Measurements from ENCODE around the gene NEK6. TPM values are rescaled to one million over a fixed set of nuclear protein-coding genes. Genes with fewer than 3 reads are reported as not detected.

NEK6 gene
- total and polyA plus RNA-seq, 2 of the 8 experiments (the other 6 are each of a cell fraction or from before 2014, with no cell fraction given): 17.7 to 19.7 TPM

DNA sequence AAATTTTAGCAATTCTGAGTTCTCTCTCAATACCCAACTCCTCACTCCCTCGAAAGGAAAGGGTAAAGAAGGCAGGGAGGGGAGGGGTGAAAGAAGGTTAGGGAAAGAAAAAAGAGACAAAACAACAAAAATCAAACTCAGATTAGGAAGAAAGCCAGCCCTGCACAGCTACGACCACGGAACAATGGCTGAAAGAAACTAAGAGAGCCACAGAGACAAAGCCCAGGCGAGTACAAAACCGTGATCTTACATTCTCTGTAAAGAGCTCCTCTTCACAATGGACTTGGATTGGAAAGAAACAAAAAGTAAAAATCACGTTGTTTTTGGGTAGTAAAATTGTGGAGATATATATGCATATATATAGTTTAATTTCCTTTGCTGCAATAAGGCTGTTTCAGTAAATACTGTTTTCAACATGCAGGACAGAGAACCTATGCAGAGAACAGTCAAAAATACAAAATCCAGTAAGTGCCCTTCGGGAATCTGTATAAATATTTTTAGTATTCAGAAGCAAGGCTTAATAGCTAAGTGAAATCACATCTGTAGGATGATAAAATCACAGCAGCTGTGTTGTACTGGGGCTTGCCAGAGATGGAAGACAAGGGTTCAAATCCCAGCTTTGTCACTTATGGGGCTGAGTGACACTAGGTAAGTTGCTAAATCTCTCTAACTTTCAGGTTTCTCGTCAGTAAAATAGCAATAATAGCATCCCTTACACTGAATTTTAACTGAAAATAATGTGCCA is 140.6 kb downstream of the NEK6 start:
- Histone ChIP-seq H3K4me3 (ENCODE audit: extremely low read depth in 1 of 4, insufficient read depth in 2 of 4, low read depth in 3 of 4, low read length in 4 of 4) (no peak overlapping the region), H4K20me1 (replicated peaks in 1 of 2; ENCODE audit: control insufficient read depth in 1 of 2, insufficient read depth in 2 of 2, low read length in 2 of 2) (peaks cover 15 to 18% of the 10 kb centered on the region in 2 experiments), H2BK20ac (ENCODE audit: low read length) (no peak overlapping the region), H3K4me1 (replicated peaks in 1 of 4; ENCODE audit: control insufficient read depth in 3 of 4, insufficient read depth in 4 of 4, low read length in 3 of 4) (peaks cover 3 to 14% (median 12%) of the 10 kb centered on the region in 4 experiments), H3K23ac (ENCODE audit: insufficient read length) (no peak overlapping the region), H3K18ac (ENCODE audit: extremely low read depth, low read length) (no peak overlapping the region), H4K91ac (replicated peaks; ENCODE audit: insufficient read length, low read length) (no peak overlapping the region), H3K14ac (ENCODE audit: insufficient read length) (no peak overlapping the region), H3K56ac (replicated peaks; ENCODE audit: insufficient read length, low read depth, low read length) (no peak overlapping the region), H2BK120ac (replicated peaks; ENCODE audit: low read depth, low read length) (no peak overlapping the region), H4K5ac (ENCODE audit: insufficient read length, low read depth, low read length) (no peak overlapping the region), H2AK5ac (ENCODE audit: low read depth, low read length) (no peak overlapping the region), H3K4me2 (ENCODE audit: insufficient read depth in 1 of 2, low read depth in 2 of 2, low read length in 2 of 2) (no peak overlapping the region), H2BK15ac (ENCODE audit: low read length) (no peak overlapping the region), H3K27me3 (replicated peaks in 1 of 4; ENCODE audit: control insufficient read depth in 3 of 4, extremely low read depth in 1 of 4, insufficient read depth in 3 of 4, low read length in 3 of 4) (no peaks in the 10 kb centered on the region), H3K36me3 (ENCODE audit: control insufficient read depth in 2 of 4, insufficient read depth in 4 of 4, low read length in 3 of 4) (peaks cover 3 to 20% (median 8%) of the 10 kb centered on the region in 4 experiments; a peak in 6 of 8 replicates), H3K79me1 (ENCODE audit: low read depth, low read length) (peaks cover 12% of the 10 kb centered on the region), H3K9me3 (ENCODE audit: insufficient read depth in 2 of 2, low read depth in 1 of 2, low read length in 1 of 2) (no peaks in the 10 kb centered on the region), H4K8ac (ENCODE audit: extremely low read depth, insufficient read depth, low read length) (no peak overlapping the region), H2AFZ (ENCODE audit: low read length) (no peak overlapping the region), H3K27ac (ENCODE audit: low read depth, low read length) (no peak overlapping the region), H3K9ac (replicated peaks in 1 of 4; ENCODE audit: extremely low read depth in 1 of 4, low read depth in 3 of 4, low read length in 3 of 4) (no peak overlapping the region), H2BK12ac (ENCODE audit: low read depth, low read length) (no peak overlapping the region), H2BK5ac (ENCODE audit: low read depth, low read length) (no peak overlapping the region), H3K23me2 (ENCODE audit: low read depth, low read length) (no peaks in the 10 kb centered on the region), H3K4ac (replicated peaks; ENCODE audit: insufficient read length, low read depth, low read length) (no peak overlapping the region), H3K79me2 (ENCODE audit: control insufficient read depth in 1 of 2, insufficient read depth in 2 of 2, low read length in 2 of 2) (peaks cover 0 to 80% of the 10 kb centered on the region in 2 experiments; a peak in 3 of 4 replicates)
- WGBS, 2 experiments (ENCODE audit: extremely low coverage in 1 of 2, insufficient coverage in 1 of 2, insufficient read length in 1 of 2, insufficient replicate concordance in 2 of 2, low coverage in 1 of 2, low lambda C conversion rate in 2 of 2, missing lambda C conversion rate in 1 of 2): 88% methylated on average over 8 of the region's 8 CpGs; no CpG with 5 or more reads in 1 of the 2 experiments
- POLR2A ChIA-PET (ENCODE audit: partially characterized antibody): interaction anchor here (0.9 kb wide), 1 partner anchor 272 kb away, joined by 3 read pairs; no protein-coding TSS in a partner anchor
- FAIRE-seq (no peak), DNase-seq (ENCODE audit: low read depth in 1 of 2, low spot score in 2 of 2) (no peak)
- CTCF ChIA-PET (ENCODE audit: partially characterized antibody): interaction anchor here (1.2 to 21.3 kb wide), 4 partner anchors 9 to 83 kb away, joined by 3 to 330 read pairs (median 27); partner anchors contain the start of gene PSMB7
- TF ChIP-seq BACH1 (IDR thresholded peaks at IDR 0.05; ENCODE audit: low read length): no peak
- TF ChIP-seq BRCA1 (IDR thresholded peaks at IDR 0.05; ENCODE audit: low read depth, low read length): no peak
- TF ChIP-seq RAD21 (IDR thresholded peaks at IDR 0.05 in 1 of 2, conservative IDR thresholded peaks at IDR 0.05 in 1 of 2; ENCODE audit: low read depth in 2 of 2, low read length in 2 of 2): no peak
- no peak for TF ChIP-seq SIRT6 (IDR thresholded peaks at IDR 0.05; ENCODE audit: low read length)
- no peak for TF ChIP-seq TCF12 (IDR thresholded peaks at IDR 0.05; ENCODE audit: low read depth, low read length)
- no peak for TF ChIP-seq SP2 (IDR thresholded peaks at IDR 0.05; ENCODE audit: low read length)
- no peak for TF ChIP-seq RXRA (IDR thresholded peaks at IDR 0.05; ENCODE audit: insufficient read depth, low read depth, low read length)
- no peak for TF ChIP-seq SAP30 (IDR thresholded peaks at IDR 0.05; ENCODE audit: insufficient read depth, insufficient replicate concordance, low read length)
- no peak for TF ChIP-seq SP1 (IDR thresholded peaks at IDR 0.05; ENCODE audit: low read depth, low read length)
- TF ChIP-seq, protein P1, sequence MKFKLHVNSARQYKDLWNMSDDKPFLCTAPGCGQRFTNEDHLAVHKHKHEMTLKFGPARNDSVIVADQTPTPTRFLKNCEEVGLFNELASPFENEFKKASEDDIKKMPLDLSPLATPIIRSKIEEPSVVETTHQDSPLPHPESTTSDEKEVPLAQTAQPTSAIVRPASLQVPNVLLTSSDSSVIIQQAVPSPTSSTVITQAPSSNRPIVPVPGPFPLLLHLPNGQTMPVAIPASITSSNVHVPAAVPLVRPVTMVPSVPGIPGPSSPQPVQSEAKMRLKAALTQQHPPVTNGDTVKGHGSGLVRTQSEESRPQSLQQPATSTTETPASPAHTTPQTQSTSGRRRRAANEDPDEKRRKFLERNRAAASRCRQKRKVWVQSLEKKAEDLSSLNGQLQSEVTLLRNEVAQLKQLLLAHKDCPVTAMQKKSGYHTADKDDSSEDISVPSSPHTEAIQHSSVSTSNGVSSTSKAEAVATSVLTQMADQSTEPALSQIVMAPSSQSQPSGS (IDR thresholded peaks at IDR 0.05; ENCODE audit: low read length): no peak

Data from H1 (cell line).